ENCODE data around the gene CNIH2. TPM values are rescaled to one million over a fixed set of nuclear protein-coding genes. Genes with fewer than 3 reads are reported as not detected.

The CNIH2 gene
- total and polyA plus RNA-seq, 2 of the 13 experiments (the other 11 are each of a cell fraction or from before 2014, with no cell fraction given): 0.60 to 0.69 TPM

GRCh38 chr11:66289548-66290329, 11.8 kb downstream of the CNIH2 start (continued):
- TF ChIP-seq ZNF280B (CRISPR knock-in tag; IDR thresholded peaks at IDR 0.05; ENCODE audit: borderline replicate concordance) (no peak), SAFB2 (CRISPR knock-in tag; IDR thresholded peaks at IDR 0.05; ENCODE audit: borderline replicate concordance, low read depth) (no peak; the same call in 1 of the 2 replicates), GLMP (CRISPR knock-in tag; IDR thresholded peaks at IDR 0.05; ENCODE audit: borderline replicate concordance) (no peak), ZNF263 (CRISPR knock-in tag; IDR thresholded peaks at IDR 0.05) (peak; percentile 78), DDIT3 (CRISPR knock-in tag; IDR thresholded peaks at IDR 0.05) (no peak), ZNF563 (CRISPR knock-in tag; IDR thresholded peaks at IDR 0.05) (peak; percentile 89), TBX3 (IDR thresholded peaks at IDR 0.05; ENCODE audit: borderline replicate concordance) (no peak), ZNF326 (CRISPR knock-in tag; IDR thresholded peaks at IDR 0.05; ENCODE audit: borderline replicate concordance) (no peak), ZNF142 (CRISPR knock-in tag; IDR thresholded peaks at IDR 0.05) (peak; percentile 77; the same call in 1 of the 2 replicates), TMF1 (CRISPR knock-in tag; IDR thresholded peaks at IDR 0.05; ENCODE audit: low read depth) (peak; percentile 84; the same call in 1 of the 2 replicates), ZBTB42 (CRISPR knock-in tag; IDR thresholded peaks at IDR 0.05) (no peak; the same call in 1 of the 2 replicates), ZBTB38 (CRISPR knock-in tag; IDR thresholded peaks at IDR 0.05) (no peak), TFDP2 (CRISPR knock-in tag; IDR thresholded peaks at IDR 0.05) (no peak), ZNF207 (IDR thresholded peaks at IDR 0.05; ENCODE audit: borderline replicate concordance) (no peak), NR0B2 (CRISPR knock-in tag; IDR thresholded peaks at IDR 0.05) (peak; percentile 58; the same call in 1 of the 2 replicates), NFYB (CRISPR knock-in tag; IDR thresholded peaks at IDR 0.05) (no peak), ZNF143 (CRISPR knock-in tag; IDR thresholded peaks at IDR 0.05) (no peak), ZNF331 (CRISPR knock-in tag; IDR thresholded peaks at IDR 0.05) (peak; percentile 62; the same call in 1 of the 2 replicates)

Measured in HepG2 (cell line).